ENCODE measurements around the gene MAN2B2.

Gene MAN2B2

DNA sequence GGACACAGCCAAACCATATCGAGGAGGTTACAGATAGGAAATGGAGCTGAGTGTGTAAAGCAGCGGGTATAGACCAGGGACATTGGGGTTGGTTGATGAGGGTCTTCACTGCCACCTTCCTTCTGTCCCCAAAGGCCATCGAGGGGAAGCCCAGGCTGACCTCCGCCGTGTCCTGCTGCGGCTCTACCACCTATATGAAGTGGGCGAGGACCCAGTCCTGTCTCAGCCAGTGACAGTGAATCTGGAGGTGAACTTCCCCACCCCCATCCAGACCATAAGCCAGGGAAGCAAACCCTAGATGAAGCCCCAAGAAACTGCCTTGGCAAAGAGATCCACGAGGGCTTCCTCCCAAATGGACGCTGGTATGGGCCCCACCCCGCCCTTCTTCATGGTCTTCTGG is 42.3 kb downstream of the MAN2B2 start:
- no peak for TF ChIP-seq ZFP3 (CRISPR knock-in tag; IDR thresholded peaks at IDR 0.05)
- no peak for TF ChIP-seq TCF4 (CRISPR knock-in tag; IDR thresholded peaks at IDR 0.05; ENCODE audit: borderline replicate concordance)
- TF ChIP-seq, protein P1, sequence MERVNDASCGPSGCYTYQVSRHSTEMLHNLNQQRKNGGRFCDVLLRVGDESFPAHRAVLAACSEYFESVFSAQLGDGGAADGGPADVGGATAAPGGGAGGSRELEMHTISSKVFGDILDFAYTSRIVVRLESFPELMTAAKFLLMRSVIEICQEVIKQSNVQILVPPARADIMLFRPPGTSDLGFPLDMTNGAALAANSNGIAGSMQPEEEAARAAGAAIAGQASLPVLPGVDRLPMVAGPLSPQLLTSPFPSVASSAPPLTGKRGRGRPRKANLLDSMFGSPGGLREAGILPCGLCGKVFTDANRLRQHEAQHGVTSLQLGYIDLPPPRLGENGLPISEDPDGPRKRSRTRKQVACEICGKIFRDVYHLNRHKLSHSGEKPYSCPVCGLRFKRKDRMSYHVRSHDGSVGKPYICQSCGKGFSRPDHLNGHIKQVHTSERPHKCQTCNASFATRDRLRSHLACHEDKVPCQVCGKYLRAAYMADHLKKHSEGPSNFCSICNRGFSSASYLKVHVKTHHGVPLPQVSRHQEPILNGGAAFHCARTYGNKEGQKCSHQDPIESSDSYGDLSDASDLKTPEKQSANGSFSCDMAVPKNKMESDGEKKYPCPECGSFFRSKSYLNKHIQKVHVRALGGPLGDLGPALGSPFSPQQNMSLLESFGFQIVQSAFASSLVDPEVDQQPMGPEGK (CRISPR knock-in tag; IDR thresholded peaks at IDR 0.05; ENCODE audit: borderline replicate concordance), result no peak
- TF ChIP-seq ZNF565 (CRISPR knock-in tag; conservative IDR thresholded peaks at IDR 0.05; ENCODE audit: low read depth), result no peak
- TF ChIP-seq, protein P2, sequence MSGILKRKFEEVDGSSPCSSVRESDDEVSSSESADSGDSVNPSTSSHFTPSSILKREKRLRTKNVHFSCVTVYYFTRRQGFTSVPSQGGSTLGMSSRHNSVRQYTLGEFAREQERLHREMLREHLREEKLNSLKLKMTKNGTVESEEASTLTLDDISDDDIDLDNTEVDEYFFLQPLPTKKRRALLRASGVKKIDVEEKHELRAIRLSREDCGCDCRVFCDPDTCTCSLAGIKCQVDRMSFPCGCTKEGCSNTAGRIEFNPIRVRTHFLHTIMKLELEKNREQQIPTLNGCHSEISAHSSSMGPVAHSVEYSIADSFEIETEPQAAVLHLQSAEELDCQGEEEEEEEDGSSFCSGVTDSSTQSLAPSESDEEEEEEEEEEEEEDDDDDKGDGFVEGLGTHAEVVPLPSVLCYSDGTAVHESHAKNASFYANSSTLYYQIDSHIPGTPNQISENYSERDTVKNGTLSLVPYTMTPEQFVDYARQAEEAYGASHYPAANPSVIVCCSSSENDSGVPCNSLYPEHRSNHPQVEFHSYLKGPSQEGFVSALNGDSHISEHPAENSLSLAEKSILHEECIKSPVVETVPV (CRISPR knock-in tag; IDR thresholded peaks at IDR 0.05), result no peak
- TF ChIP-seq, protein P3, sequence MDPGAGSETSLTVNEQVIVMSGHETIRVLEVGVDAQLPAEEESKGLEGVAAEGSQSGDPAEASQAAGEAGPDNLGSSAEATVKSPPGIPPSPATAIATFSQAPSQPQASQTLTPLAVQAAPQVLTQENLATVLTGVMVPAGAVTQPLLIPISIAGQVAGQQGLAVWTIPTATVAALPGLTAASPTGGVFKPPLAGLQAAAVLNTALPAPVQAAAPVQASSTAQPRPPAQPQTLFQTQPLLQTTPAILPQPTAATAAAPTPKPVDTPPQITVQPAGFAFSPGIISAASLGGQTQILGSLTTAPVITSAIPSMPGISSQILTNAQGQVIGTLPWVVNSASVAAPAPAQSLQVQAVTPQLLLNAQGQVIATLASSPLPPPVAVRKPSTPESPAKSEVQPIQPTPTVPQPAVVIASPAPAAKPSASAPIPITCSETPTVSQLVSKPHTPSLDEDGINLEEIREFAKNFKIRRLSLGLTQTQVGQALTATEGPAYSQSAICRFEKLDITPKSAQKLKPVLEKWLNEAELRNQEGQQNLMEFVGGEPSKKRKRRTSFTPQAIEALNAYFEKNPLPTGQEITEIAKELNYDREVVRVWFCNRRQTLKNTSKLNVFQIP (CRISPR knock-in tag; IDR thresholded peaks at IDR 0.05; ENCODE audit: borderline replicate concordance, low read depth), result no peak
- TF ChIP-seq, protein P4, sequence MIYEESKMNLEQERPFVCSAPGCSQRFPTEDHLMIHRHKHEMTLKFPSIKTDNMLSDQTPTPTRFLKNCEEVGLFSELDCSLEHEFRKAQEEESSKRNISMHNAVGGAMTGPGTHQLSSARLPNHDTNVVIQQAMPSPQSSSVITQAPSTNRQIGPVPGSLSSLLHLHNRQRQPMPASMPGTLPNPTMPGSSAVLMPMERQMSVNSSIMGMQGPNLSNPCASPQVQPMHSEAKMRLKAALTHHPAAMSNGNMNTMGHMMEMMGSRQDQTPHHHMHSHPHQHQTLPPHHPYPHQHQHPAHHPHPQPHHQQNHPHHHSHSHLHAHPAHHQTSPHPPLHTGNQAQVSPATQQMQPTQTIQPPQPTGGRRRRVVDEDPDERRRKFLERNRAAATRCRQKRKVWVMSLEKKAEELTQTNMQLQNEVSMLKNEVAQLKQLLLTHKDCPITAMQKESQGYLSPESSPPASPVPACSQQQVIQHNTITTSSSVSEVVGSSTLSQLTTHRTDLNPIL (CRISPR knock-in tag; IDR thresholded peaks at IDR 0.05; ENCODE audit: low read depth), result no peak
- TF ChIP-seq ZNF70 (CRISPR knock-in tag; IDR thresholded peaks at IDR 0.05), result no peak
- no peak for TF ChIP-seq GLIS3 (CRISPR knock-in tag; IDR thresholded peaks at IDR 0.05)
- no peak for TF ChIP-seq CSDC2 (CRISPR knock-in tag; IDR thresholded peaks at IDR 0.05)
- no peak for TF ChIP-seq PPARA (CRISPR knock-in tag; IDR thresholded peaks at IDR 0.05; ENCODE audit: borderline replicate concordance)
- TF ChIP-seq OSR1 (CRISPR knock-in tag; IDR thresholded peaks at IDR 0.05), result no peak
- no peak for TF ChIP-seq SNAI2 (CRISPR knock-in tag; IDR thresholded peaks at IDR 0.05)
- TF ChIP-seq ARNTL (CRISPR knock-in tag; IDR thresholded peaks at IDR 0.05; ENCODE audit: borderline replicate concordance, low read depth), result no peak
- no peak for ATAC-seq

DNA sequence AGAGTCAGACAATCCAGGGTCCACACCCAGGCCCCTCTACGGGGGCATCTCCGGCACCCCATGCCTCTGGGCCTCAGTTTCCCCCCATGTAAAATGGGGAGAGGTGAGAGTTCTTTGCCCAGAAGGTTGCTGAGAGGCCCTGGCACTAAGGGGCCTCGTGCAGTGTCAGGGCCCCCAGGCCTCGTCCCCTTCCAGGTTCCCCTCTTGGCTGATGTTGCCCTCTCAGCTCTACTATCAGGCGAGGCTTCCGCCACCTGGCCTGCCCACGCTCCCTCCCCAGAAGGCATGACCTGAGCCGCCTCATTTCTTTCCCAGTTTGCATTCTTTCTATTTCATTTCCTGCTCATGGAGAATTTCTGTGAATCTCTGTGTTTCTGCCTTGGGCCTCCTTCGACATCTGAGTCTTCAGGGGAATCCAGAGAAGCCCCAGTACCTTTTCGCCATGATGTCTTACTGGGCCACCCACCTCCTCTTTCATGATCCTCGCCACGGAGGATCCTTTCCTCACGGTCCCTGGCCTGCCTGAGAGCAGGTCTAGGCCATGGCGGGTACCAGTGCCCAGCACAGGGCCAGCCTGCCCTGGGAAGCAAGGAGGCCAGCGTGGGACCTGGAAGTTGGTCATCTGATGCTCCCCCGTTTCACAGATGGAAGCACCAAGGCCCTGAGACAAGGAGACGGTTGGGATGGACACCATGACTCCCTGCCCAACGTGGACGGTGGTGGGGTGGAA is 43.6 kb downstream of the MAN2B2 start:
- no peak for TF ChIP-seq OSR1 (CRISPR knock-in tag; IDR thresholded peaks at IDR 0.05)

DNA sequence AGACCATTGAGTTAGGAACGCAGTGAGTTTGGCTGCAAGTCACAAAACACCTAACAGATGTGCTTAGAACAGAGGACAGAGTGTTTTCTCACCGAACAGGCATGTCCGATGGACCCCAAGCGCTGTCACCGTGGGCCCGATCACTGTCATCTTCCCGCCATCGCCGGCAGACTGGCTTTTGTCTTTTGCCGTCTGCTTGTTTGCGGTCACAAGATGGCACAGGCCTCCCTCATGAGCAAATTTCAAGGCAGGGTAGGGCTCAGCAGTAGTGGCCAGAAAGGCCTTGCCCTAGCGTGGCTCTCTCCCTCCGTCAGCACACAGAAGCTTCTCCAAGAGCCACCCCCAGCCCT is 44.1 kb downstream of the MAN2B2 start:
- TF ChIP-seq ISL1 (CRISPR knock-in tag; IDR thresholded peaks at IDR 0.05) (no peak), ARNTL (CRISPR knock-in tag; IDR thresholded peaks at IDR 0.05; ENCODE audit: borderline replicate concordance, low read depth) (no peak), CSDC2 (CRISPR knock-in tag; IDR thresholded peaks at IDR 0.05) (no peak), ZFP30 (CRISPR knock-in tag; IDR thresholded peaks at IDR 0.05) (no peak), ESRRG (CRISPR knock-in tag; IDR thresholded peaks at IDR 0.05) (no peak), TOX (CRISPR knock-in tag; IDR thresholded peaks at IDR 0.05; ENCODE audit: borderline replicate concordance) (no peak), RARB (CRISPR knock-in tag; IDR thresholded peaks at IDR 0.05) (no peak), ZC3H10 (CRISPR knock-in tag; IDR thresholded peaks at IDR 0.05) (no peak), ZFP3 (CRISPR knock-in tag; IDR thresholded peaks at IDR 0.05) (no peak), PPARA (CRISPR knock-in tag; IDR thresholded peaks at IDR 0.05; ENCODE audit: borderline replicate concordance) (no peak)
- TF ChIP-seq, protein P3 (CRISPR knock-in tag; IDR thresholded peaks at IDR 0.05; ENCODE audit: borderline replicate concordance, low read depth), result no peak
- TF ChIP-seq, protein P2 (CRISPR knock-in tag; IDR thresholded peaks at IDR 0.05), result no peak
- TF ChIP-seq, protein P1 (CRISPR knock-in tag; IDR thresholded peaks at IDR 0.05; ENCODE audit: borderline replicate concordance), result no peak
- TF ChIP-seq, protein P5, sequence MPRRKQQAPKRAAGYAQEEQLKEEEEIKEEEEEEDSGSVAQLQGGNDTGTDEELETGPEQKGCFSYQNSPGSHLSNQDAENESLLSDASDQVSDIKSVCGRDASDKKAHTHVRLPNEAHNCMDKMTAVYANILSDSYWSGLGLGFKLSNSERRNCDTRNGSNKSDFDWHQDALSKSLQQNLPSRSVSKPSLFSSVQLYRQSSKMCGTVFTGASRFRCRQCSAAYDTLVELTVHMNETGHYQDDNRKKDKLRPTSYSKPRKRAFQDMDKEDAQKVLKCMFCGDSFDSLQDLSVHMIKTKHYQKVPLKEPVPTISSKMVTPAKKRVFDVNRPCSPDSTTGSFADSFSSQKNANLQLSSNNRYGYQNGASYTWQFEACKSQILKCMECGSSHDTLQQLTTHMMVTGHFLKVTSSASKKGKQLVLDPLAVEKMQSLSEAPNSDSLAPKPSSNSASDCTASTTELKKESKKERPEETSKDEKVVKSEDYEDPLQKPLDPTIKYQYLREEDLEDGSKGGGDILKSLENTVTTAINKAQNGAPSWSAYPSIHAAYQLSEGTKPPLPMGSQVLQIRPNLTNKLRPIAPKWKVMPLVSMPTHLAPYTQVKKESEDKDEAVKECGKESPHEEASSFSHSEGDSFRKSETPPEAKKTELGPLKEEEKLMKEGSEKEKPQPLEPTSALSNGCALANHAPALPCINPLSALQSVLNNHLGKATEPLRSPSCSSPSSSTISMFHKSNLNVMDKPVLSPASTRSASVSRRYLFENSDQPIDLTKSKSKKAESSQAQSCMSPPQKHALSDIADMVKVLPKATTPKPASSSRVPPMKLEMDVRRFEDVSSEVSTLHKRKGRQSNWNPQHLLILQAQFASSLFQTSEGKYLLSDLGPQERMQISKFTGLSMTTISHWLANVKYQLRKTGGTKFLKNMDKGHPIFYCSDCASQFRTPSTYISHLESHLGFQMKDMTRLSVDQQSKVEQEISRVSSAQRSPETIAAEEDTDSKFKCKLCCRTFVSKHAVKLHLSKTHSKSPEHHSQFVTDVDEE (CRISPR knock-in tag; IDR thresholded peaks at IDR 0.05), result no peak
- ATAC-seq, result no peak

More for the DNA sequence above, 43.6 kb downstream of the MAN2B2 start:
- no peak for ATAC-seq

All from SK-N-SH treated with all-trans-retinoic acid at 6 μM for 48 hours (cell line).